HG03342 (cell line): ENCODE results near the gene SRSF2.

Experiments used
- ATAC-seq: cut with Tn5 transposase; IDR thresholded peaks from one replicate; pipeline ENCODE4 v1.9.1; 2021; ENCODE audit warnings: mild to moderate bottlenecking, moderate library complexity; ENCODE audit not compliant: unreplicated experiment

The SRSF2 gene

GRCh38 chr17:76685366-76685765 is 51.8 kb downstream of the SRSF2 start:
- ATAC-seq: no peak

GRCh38 chr17:76684756-76685155 is 52.4 kb downstream of the SRSF2 start:
- no peak for ATAC-seq
